Activated CD4-positive, alpha-beta T cell treated with anti-CD3 and anti-CD28 coated beads, Interleukin-2, amount 10 ng/mL, durations not matched to agents 24 days and 14 days (primary cell): ENCODE data around the gene STK40. TPM values are rescaled to one million over a fixed set of nuclear protein-coding genes. Genes with fewer than 3 reads are reported as not detected.

ENCODE experiments used
- DNase-seq: peaks from one replicate; pipeline ENCODE4 v3.0.0; 2022
- H3K27ac Mint-ChIP-seq: one replicate; pipeline ENCODE4 v1.8.0; 2022; ENCODE audit warnings: mild to moderate bottlenecking, mixed read lengths
- H3K27me3 Mint-ChIP-seq: one replicate; pipeline ENCODE4 v1.8.0; 2022; ENCODE audit warnings: mixed read lengths
- H3K36me3 Mint-ChIP-seq: one replicate; pipeline ENCODE4 v1.8.0; 2022; ENCODE audit warnings: low read depth, mild to moderate bottlenecking, mixed read lengths
- H3K4me1 Mint-ChIP-seq: one replicate; pipeline ENCODE4 v1.8.0; 2021; ENCODE audit warnings: mixed read lengths
- H3K4me3 Mint-ChIP-seq: one replicate; pipeline ENCODE4 v1.8.0; 2022; ENCODE audit warnings: mild to moderate bottlenecking, moderate library complexity, mixed read lengths
- H3K9me3 Mint-ChIP-seq: one replicate; pipeline ENCODE4 v1.8.0; 2021; ENCODE audit warnings: mixed read lengths
- intact Hi-C: fragments of 100-400 bp; cut with micrococcal nuclease; formaldehyde crosslinking; loops from one replicate; pipeline ENCODE4 v1.15.1; 2023
- total RNA-seq: library from RNA; stranded (reverse); gene quantifications from 2 replicates; pipeline ENCODE4 v1.2.3, GENCODE V29; 2022

STK40 gene
- 40.6 and 51.3 TPM in 2 replicates for total RNA-seq

- H3K4me1 Mint-ChIP-seq = peaks cover 62% of the 10 kb centered on the region
- peak; percentile 99 for DNase-seq
- H3K27me3 Mint-ChIP-seq = no peaks in the 10 kb centered on the region
- peaks cover 28% of the 10 kb centered on the region for H3K36me3 Mint-ChIP-seq
- H3K4me3 Mint-ChIP-seq = peak within 1 kb of the TSS; percentile 92
- intact Hi-C loops = loop anchor here (1.0 to 10.0 kb wide), 9 partner anchors 12 to 1191 kb away; partner anchors contain the start of genes ADPRS, EVA1B, LSM10 and MRPS15
- no peaks in the 10 kb centered on the region for H3K9me3 Mint-ChIP-seq
- peak within 1 kb of the TSS; percentile 99 for H3K27ac Mint-ChIP-seq
Observed at GRCh38 chr1:36385410-36386264, at the start of gene STK40. Gene STK40 (minus strand): TSS chr1:36385924. CDS start chr1:36361332, 24,592 bp downstream.

- Mint-ChIP-seq H3K9me3 (no peaks in the 10 kb centered on the region), H3K36me3 (no peaks in the 10 kb centered on the region), H3K27ac (no peak overlapping the region), H3K27me3 (peaks cover 12% of the 10 kb centered on the region), H3K4me1 (peaks cover 3% of the 10 kb centered on the region), H3K4me3 (no peak overlapping the region)
- DNase-seq = no peak
- intact Hi-C loops = no loop called here
Observed at GRCh38 chr1:36433102-36433501, 47.4 kb upstream of the STK40 start.

- no peaks in the 10 kb centered on the region for H3K36me3 Mint-ChIP-seq
- no peaks in the 10 kb centered on the region for H3K9me3 Mint-ChIP-seq
- peaks cover 3% of the 10 kb centered on the region for H3K4me1 Mint-ChIP-seq
Observed at GRCh38 chr1:36432616-36433015, 46.9 kb upstream of the STK40 start.

GRCh38 chr1:36425791-36426190, 40.1 kb upstream of the STK40 start:
- peaks cover 8% of the 10 kb centered on the region for H3K4me1 Mint-ChIP-seq
- H3K27ac Mint-ChIP-seq = no peak overlapping the region
- DNase-seq = no peak
- no peak overlapping the region for H3K4me3 Mint-ChIP-seq
- H3K27me3 Mint-ChIP-seq = peaks cover under 1% of the 10 kb centered on the region
- no peaks in the 10 kb centered on the region for H3K36me3 Mint-ChIP-seq
- no peaks in the 10 kb centered on the region for H3K9me3 Mint-ChIP-seq
- intact Hi-C loops = no loop called here

More at GRCh38 chr1:36432616-36433015, 46.9 kb upstream of the STK40 start:
- H3K27me3 Mint-ChIP-seq = peaks cover 12% of the 10 kb centered on the region
- no peak overlapping the region for H3K4me3 Mint-ChIP-seq
- intact Hi-C loops = no loop called here
- DNase-seq = no peak
- H3K27ac Mint-ChIP-seq = no peak overlapping the region

GRCh38 chr1:36421649-36422048, 35.9 kb upstream of the STK40 start:
- Mint-ChIP-seq H3K9me3 (no peaks in the 10 kb centered on the region), H3K36me3 (no peaks in the 10 kb centered on the region), H3K4me3 (no peak overlapping the region), H3K27me3 (no peaks in the 10 kb centered on the region), H3K4me1 (peaks cover 13% of the 10 kb centered on the region), H3K27ac (no peak overlapping the region)
- intact Hi-C loops = loop anchor here (1.0 to 5.0 kb wide), 4 partner anchors 53 to 324 kb away; partner anchors contain the start of gene SH3D21
- DNase-seq = no peak

- H3K4me3 Mint-ChIP-seq = peak overlapping the region; percentile 26
Observed at GRCh38 chr1:36420836-36421317, 35.2 kb upstream of the STK40 start.

GRCh38 chr1:36420409-36420808, 34.7 kb upstream of the STK40 start:
- DNase-seq = no peak
- Mint-ChIP-seq H3K9me3 (no peaks in the 10 kb centered on the region), H3K4me3 (peak overlapping the region; percentile 26), H3K27me3 (no peaks in the 10 kb centered on the region), H3K27ac (peak overlapping the region; percentile 64), H3K36me3 (no peaks in the 10 kb centered on the region), H3K4me1 (peaks cover 10% of the 10 kb centered on the region)
- intact Hi-C loops = loop anchor here (1.0 to 5.0 kb wide), 5 partner anchors 34 to 323 kb away; partner anchors contain the start of genes SH3D21 and TRAPPC3

More at GRCh38 chr1:36420836-36421317, 35.2 kb upstream of the STK40 start:
- peak; percentile 98 for DNase-seq
- H3K27me3 Mint-ChIP-seq = no peaks in the 10 kb centered on the region
- intact Hi-C loops = loop anchor here (1.0 to 5.0 kb wide), 6 partner anchors 35 to 324 kb away; partner anchors contain the start of genes SH3D21 and TRAPPC3
- H3K4me1 Mint-ChIP-seq = peaks cover 12% of the 10 kb centered on the region
- H3K9me3 Mint-ChIP-seq = no peaks in the 10 kb centered on the region
- peak overlapping the region; percentile 64 for H3K27ac Mint-ChIP-seq
- no peaks in the 10 kb centered on the region for H3K36me3 Mint-ChIP-seq

GRCh38 chr1:36419569-36419968, 33.8 kb upstream of the STK40 start:
- intact Hi-C loops = no loop called here
- Mint-ChIP-seq H3K27ac (no peak overlapping the region), H3K9me3 (no peaks in the 10 kb centered on the region), H3K27me3 (no peaks in the 10 kb centered on the region), H3K4me3 (no peak overlapping the region), H3K36me3 (no peaks in the 10 kb centered on the region), H3K4me1 (peaks cover 10% of the 10 kb centered on the region)
- no peak for DNase-seq

GRCh38 chr1:36419140-36419539, 33.4 kb upstream of the STK40 start:
- no peak overlapping the region for H3K4me3 Mint-ChIP-seq
- H3K4me1 Mint-ChIP-seq = peaks cover 10% of the 10 kb centered on the region
- intact Hi-C loops = no loop called here
- no peaks in the 10 kb centered on the region for H3K36me3 Mint-ChIP-seq
- no peak for DNase-seq
- H3K9me3 Mint-ChIP-seq = no peaks in the 10 kb centered on the region
- no peaks in the 10 kb centered on the region for H3K27me3 Mint-ChIP-seq
- H3K27ac Mint-ChIP-seq = no peak overlapping the region

- Mint-ChIP-seq H3K4me3 (no peak overlapping the region), H3K36me3 (no peaks in the 10 kb centered on the region), H3K27me3 (no peaks in the 10 kb centered on the region), H3K4me1 (peaks cover 10% of the 10 kb centered on the region), H3K9me3 (no peaks in the 10 kb centered on the region), H3K27ac (no peak overlapping the region)
- no peak for DNase-seq
- intact Hi-C loops = no loop called here
Observed at GRCh38 chr1:36417931-36418330, 32.2 kb upstream of the STK40 start.

- Mint-ChIP-seq H3K36me3 (peaks cover 5% of the 10 kb centered on the region), H3K27me3 (no peaks in the 10 kb centered on the region), H3K9me3 (no peaks in the 10 kb centered on the region), H3K4me3 (no peak overlapping the region), H3K27ac (no peak overlapping the region), H3K4me1 (peaks cover 19% of the 10 kb centered on the region)
- no peak for DNase-seq
- intact Hi-C loops = no loop called here
Observed at GRCh38 chr1:36415661-36416326, 30.1 kb upstream of the STK40 start.

GRCh38 chr1:36414384-36414783, 28.7 kb upstream of the STK40 start:
- intact Hi-C loops = no loop called here
- Mint-ChIP-seq H3K27ac (no peak overlapping the region), H3K27me3 (no peaks in the 10 kb centered on the region), H3K4me3 (no peak overlapping the region), H3K9me3 (no peaks in the 10 kb centered on the region), H3K4me1 (peaks cover 13% of the 10 kb centered on the region), H3K36me3 (peaks cover 5% of the 10 kb centered on the region)
- no peak for DNase-seq

- Mint-ChIP-seq H3K4me3 (peak overlapping the region; percentile 49), H3K9me3 (no peaks in the 10 kb centered on the region), H3K27ac (peak overlapping the region; percentile 93), H3K4me1 (peaks cover 13% of the 10 kb centered on the region), H3K27me3 (no peaks in the 10 kb centered on the region), H3K36me3 (peaks cover 5% of the 10 kb centered on the region)
- DNase-seq = peak; percentile 87
- intact Hi-C loops = no loop called here
Observed at GRCh38 chr1:36411674-36412648, 26.2 kb upstream of the STK40 start.
